ENCODE results near the gene NUDT21. TPM values are rescaled to one million over a fixed set of nuclear protein-coding genes. Genes with fewer than 3 reads are reported as not detected.

Gene NUDT21
- total and polyA plus RNA-seq, 2 of the 8 experiments (the other 6 are each of a cell fraction or from before 2014, with no cell fraction given): 78.1 to 277 TPM

GRCh38 chr16:56450986-56451752, at the start of gene NUDT21, which contains the start of gene OGFOD1 (continued):
- TF ChIP-seq SAP30 (IDR thresholded peaks at IDR 0.05; ENCODE audit: insufficient read depth, insufficient replicate concordance, low read length) (no peak), CTCF (IDR thresholded peaks at IDR 0.05; ENCODE audit: control extremely low read depth in 1 of 3, insufficient read depth in 1 of 3, low read depth in 1 of 3, low read length in 3 of 3) (no peak), USF2 (IDR thresholded peaks at IDR 0.05; ENCODE audit: low read length) (no peak), RBBP5 (IDR thresholded peaks at IDR 0.05; ENCODE audit: borderline replicate concordance, low read depth, low read length) (peak; percentile 95), GABPA (IDR thresholded peaks at IDR 0.05; ENCODE audit: borderline replicate concordance, insufficient read depth, low read length) (peak; percentile 95), ASH2L (IDR thresholded peaks at IDR 0.05; ENCODE audit: low read length) (peak; percentile 99), TEAD4 (IDR thresholded peaks at IDR 0.05; ENCODE audit: low read depth, low read length) (no peak), HDAC6 (IDR thresholded peaks at IDR 0.05; ENCODE audit: low read depth, low read length) (no peak), KDM1A (IDR thresholded peaks at IDR 0.05; ENCODE audit: borderline replicate concordance, low read length) (no peak), BRCA1 (IDR thresholded peaks at IDR 0.05; ENCODE audit: low read depth, low read length) (no peak), CBX8 (IDR thresholded peaks at IDR 0.05; ENCODE audit: borderline replicate concordance, low read depth, low read length) (no peak), SIRT6 (IDR thresholded peaks at IDR 0.05; ENCODE audit: low read length) (no peak), BCL11A (IDR thresholded peaks at IDR 0.05; ENCODE audit: low read depth in 2 of 2, low read length in 2 of 2) (no peak), CEBPB (IDR thresholded peaks at IDR 0.05; ENCODE audit: low read depth, low read length) (no peak), CTBP2 (IDR thresholded peaks at IDR 0.05; ENCODE audit: borderline replicate concordance, insufficient read depth, insufficient read length, low read length) (no peak), CBX5 (IDR thresholded peaks at IDR 0.05; ENCODE audit: low read depth, low read length) (no peak), RAD21 (IDR thresholded peaks at IDR 0.05 in 1 of 2, conservative IDR thresholded peaks at IDR 0.05 in 1 of 2; ENCODE audit: low read depth in 2 of 2, low read length in 2 of 2) (no peak), EGR1 (IDR thresholded peaks at IDR 0.05; ENCODE audit: borderline replicate concordance, low read depth, low read length) (no peak), NANOG (IDR thresholded peaks at IDR 0.05; ENCODE audit: insufficient read depth, low read depth, low read length, poor library complexity, severe bottlenecking) (no peak)

Data from H1 (cell line).